HG03045 (cell line): ENCODE results near the gene SLC17A6.

Experiments
- ATAC-seq: cut with Tn5 transposase; IDR thresholded peaks from one replicate; pipeline ENCODE4 v1.9.1; 2021; ENCODE audit warnings: mild to moderate bottlenecking, moderate library complexity; ENCODE audit not compliant: unreplicated experiment

SLC17A6 gene

GRCh38 chr11:22337596-22338485, at the start of gene SLC17A6:
TSS of gene SLC17A6 (plus strand) at chr11:22338381. CDS start at chr11:22338534, 153 bp downstream.
- ATAC-seq: no peak

DNA sequence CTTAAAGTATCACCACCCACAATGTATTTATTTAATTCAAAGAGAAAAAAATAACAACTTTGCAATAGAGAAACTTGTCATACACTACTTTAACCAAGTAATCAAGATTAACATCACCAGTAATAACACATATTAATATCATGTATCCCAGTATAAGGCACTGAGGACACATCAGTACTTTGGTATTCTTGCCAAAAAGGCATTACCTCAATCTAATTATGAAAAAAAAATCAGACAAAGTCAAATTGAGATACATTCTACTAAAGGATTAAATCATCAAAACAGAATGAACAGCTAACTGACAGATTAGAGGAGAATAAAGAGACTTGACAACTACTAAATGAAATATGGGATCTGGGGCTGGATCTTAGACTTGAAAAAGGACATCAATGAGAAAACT, 35.8 kb upstream of the SLC17A6 start:
- ATAC-seq: no peak

- ATAC-seq: no peak
Observed at GRCh38 chr11:22304337-22304961, 33.7 kb upstream of the SLC17A6 start.

- no peak for ATAC-seq
Observed at GRCh38 chr11:22317656-22318055, 20.5 kb upstream of the SLC17A6 start.

DNA sequence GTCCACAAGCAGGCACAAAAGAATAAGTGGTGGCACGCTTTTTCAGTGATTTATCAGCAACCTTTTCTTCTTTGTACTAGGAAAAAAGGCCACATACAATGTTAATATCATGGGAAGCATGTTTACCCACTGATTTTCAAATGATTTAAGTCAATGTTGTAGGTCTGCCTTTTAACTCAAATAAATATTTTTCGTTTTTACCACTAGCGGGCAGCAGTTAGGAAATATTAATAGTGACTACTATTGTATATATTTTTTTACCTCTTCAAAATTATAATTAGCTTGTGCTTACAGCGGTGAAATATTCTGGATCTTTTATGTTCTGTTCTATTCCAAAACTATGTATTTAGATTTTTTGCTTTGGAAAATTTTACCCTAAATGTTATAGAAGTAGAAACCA, 6.4 kb upstream of the SLC17A6 start:
- no peak for ATAC-seq

- ATAC-seq: no peak
Observed at GRCh38 chr11:22336587-22336986, 1.6 kb upstream of the SLC17A6 start.

DNA sequence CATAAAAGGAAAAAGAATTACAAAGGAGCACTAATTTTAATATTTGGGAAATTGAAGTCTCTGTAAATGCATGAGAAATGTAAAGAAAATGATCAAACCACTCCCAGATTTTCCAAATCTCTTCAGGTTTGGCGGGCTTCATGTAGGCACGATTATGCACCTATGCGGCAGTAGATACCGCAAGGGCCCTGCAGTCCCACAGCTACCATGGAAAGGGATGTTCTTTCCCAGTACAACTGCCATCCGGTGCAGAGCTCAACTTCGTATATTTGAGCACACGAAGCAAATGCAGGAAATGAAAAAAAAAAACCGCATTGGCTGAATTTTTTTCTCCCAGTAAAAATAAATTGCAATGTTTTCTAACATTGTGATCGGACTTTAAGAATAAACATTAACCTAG, 1.4 kb downstream of the SLC17A6 start:
- no peak for ATAC-seq

- no peak for ATAC-seq
Observed at GRCh38 chr11:22340235-22340634, 2.1 kb downstream of the SLC17A6 start.

DNA sequence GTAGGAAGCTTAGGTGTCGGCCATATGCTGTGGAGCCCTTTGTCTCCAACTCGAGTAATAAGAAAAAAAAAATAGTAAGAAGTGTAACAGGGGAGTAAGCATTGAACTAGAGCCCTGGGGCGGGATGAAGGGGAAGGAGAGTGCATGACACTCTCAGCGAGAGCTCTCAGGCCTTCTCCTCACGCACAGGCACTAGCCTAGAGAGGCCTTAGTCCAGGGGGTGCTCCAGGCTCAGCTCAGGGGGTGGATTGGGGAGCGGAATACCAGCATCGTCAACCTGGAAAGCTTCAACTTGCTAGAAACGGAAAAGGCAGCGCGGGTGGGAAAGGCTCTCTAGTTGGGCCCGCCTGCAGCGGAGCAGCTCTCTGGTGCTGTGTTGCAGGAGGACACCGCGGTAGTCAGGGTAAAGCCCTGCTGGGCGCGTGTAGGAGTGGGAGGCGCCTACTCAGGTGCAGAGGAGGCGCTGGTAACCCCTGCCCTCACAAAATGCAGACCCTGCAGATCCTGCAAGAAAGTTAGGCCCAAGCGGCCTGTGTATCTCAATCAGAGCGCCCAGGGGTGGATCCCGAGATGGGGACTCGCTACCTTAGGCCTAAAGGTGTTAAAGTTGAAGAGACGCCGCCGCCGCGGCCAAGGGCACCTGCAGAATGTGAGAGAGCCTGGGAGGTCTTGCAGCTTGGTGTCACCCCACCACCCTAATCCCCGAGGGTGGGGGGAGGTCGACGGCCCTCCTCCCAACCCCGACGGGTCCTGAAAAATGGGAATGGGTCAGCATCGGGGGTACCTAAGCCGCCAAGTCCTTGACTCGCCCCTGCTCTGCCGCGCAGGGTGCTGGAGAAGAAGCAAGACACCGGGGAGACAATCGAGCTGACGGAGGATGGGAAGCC, 2.8 kb downstream of the SLC17A6 start:
- ATAC-seq: no peak

DNA sequence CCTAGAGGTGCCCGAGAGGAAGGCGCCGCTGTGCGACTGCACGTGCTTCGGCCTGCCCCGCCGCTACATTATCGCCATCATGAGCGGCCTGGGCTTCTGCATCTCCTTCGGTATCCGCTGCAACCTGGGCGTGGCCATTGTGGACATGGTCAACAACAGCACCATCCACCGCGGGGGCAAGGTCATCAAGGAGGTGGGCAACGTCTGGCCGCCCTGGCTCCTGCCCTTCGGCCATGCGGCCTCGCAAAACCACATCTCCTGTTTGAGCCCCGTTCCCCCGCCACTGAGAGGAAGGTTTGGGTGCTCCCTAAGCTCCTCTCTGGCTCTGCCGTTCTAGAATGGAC, 3.4 kb downstream of the SLC17A6 start:
- ATAC-seq: no peak

DNA sequence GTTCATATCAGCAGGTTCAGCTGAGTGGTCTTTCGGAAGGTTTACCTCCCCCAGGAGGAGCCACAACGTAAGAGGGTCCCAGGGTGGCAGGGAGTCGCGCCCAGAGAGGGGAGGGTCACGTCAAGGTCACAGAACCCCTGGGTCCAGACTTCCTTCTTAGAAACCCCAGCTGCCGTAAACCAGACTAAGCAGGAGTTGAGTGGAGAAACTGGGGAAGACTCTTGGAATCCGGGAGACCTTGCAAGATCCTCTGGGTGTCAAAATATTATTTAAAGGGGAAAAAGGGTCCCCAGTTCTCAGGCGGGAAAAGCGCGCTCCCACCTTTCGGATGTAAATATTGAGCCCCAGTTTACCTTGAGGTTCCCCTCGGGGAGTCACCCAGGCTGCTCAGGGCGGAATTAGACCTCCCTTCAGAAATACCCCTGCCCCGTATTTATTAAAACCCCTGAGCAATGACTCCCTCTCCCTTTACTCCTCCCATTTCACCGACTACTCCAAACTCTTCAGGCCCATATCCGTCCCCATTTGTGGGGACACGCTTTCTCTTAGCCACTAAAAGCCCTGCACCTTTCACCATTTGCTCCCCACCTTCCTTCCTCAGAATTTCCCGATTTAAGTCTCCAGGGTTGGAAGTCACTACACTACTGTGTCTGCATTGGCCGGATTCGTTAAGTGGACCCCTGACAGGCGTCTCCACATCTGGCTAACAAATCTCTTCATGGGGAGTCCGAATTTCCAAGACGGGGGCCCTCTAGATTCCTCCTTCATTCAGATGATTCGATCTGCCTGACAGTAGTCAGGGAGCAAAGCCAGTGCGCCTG, 4.2 kb downstream of the SLC17A6 start:
- no peak for ATAC-seq

DNA sequence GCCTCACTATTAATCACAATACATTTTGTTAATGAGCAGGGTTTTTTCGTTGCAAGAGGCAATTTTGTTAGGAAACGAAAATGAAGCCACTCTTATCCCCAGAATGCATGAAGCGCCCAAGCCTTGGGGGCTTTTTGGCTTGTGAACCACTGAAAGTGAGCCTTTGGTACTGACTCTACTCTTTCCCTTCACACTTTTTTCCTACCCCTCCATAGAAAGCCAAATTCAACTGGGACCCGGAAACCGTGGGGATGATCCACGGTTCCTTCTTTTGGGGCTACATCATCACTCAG, 4.8 kb downstream of the SLC17A6 start:
- no peak for ATAC-seq

DNA sequence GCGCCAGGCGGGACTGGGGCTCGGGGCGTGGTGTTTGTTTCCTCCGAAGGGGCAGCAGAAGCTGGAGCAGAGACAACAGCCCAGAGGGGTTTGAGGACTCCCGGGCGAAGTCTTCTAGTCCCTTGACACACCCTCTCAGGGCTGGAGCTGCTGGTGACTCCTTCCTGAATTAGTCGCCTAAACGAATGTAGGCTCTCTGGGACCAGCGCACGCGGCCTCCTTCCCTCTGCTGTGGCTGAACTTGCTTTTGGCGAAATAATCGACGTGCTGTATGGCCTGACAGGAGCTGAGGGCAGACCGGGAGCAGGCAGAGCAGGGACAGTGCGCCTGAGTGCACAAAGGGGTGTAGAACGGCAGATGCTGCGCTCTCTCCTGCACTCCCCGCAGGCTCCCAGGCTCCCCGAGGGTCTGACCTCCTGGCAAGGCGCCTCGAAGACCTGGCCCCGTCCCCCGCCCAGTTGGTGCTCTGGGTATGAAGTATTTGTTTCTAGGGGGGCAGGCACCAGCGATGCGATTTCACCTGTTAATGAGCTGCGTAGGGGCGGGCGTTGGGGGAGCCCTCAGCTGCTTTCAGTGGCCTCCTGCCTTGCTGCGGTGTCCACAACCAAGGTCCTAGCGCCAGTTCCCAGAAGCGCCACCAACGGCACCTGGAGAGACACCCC, 5.3 kb downstream of the SLC17A6 start:
- no peak for ATAC-seq

DNA sequence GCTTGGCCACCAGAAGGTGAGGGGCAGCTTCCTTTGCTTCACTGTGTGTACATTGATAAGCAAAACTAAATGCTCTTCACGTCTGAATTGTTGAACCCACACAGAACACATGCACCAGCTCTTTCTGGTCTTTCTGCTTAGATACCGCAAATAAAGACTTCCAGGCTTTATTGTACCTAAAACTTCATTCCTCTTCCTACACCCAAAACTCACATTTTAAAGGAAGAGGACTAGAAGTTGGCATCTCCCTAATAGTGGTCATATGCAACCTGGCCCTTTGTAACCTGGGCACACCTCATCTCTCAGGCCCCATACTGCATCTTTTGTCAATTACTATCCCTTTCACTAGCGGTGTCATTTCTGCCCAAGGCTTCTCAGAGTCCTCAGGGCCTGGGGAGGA, 5.9 kb downstream of the SLC17A6 start:
- no peak for ATAC-seq

GRCh38 chr11:22346282-22346681, 8.1 kb downstream of the SLC17A6 start:
- no peak for ATAC-seq

GRCh38 chr11:22347857-22348487, 9.8 kb downstream of the SLC17A6 start:
- ATAC-seq: no peak

- no peak for ATAC-seq
Observed at GRCh38 chr11:22349491-22349890, 11.3 kb downstream of the SLC17A6 start.

DNA sequence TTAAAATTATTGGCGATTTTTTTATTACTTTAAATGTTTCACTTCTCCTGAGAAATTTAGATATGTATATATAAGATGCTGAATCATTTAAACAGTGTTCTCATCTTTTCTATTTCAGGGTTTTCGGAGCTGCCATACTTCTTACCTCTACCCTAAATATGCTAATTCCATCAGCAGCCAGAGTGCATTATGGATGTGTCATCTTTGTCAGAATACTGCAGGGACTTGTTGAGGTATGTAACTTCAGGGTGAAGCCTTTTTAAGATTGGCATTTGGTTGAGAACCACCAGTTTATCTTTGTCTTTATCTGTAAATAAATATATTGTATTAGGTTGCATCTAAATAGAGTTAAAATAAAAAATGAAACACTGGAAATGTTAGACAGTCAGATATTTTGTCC, 21.1 kb downstream of the SLC17A6 start:
- ATAC-seq: no peak

- no peak for ATAC-seq
Observed at GRCh38 chr11:22371160-22371559, 33.0 kb downstream of the SLC17A6 start.

GRCh38 chr11:22387126-22387525, 48.9 kb downstream of the SLC17A6 start:
- ATAC-seq: no peak
